Stimulated activated CD4-positive, alpha-beta T cell treated with anti-CD3 and anti-CD28 coated beads, Interleukin-15, amount 100 ng/mL, for 24 hours (primary cell): ENCODE data around the gene GMPPB.

Source experiments
- DNase-seq: peaks from one replicate; pipeline ENCODE4 v3.0.0-alpha.2; 2020

Gene GMPPB

DNA sequence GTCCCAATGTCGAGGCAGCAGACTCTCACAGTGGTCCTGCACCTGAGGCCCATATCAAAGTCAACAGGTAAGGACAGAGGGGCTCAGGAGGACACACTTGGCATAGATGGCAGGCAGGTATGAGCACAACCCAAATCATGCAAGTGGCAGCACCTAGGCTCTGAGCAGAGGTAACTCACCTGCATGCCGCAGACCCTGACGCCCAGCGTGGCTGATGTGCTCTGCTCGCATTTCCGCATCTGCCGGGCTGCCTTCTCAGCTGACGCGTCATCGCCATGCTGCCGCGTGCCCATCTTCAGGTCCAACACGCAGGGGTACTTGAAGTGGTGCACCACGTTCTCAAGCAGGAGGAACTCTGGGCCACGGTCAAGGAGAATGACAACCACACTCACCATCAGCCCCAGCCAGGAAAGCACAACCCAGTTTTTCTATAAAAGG lies 4.2 kb upstream of the GMPPB start:
- no peak for DNase-seq

DNA sequence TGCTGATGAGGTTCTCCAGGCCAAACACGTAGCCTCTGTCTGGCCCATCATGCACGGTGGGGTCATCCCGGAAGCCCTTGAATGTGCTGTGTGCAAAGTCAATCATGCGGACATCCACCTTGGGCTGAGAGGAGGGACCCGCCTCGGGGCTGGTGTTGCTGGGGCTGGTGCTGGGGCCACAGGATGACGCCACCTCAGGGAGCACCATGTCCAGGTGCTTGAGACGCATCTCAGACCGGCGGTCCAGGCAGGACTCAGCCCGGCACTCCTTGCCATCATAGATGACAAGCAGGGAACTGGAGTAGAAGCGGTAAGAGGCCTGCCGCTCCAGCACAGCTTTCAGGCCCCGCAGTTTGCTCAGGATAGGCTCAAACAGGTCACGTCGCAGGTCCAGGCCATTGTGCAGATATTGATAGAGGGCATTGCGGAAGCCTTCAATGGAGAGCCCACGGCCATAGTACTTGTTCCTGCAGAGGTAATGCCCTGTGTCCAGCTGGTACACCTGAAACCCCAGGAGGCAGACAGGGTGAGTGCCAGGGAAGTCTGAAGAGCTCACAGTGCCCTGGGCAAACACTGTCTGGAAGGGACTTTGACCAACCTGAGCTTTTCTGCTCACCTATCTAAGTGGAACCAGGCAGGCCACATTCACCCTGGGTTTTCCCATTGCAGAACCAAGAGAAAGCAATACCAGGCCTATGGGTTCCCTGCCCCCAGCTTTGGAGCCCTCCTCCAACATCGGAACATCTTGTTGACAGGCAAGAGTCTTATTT lies 3.6 kb upstream of the GMPPB start:
- no peak for DNase-seq

DNA sequence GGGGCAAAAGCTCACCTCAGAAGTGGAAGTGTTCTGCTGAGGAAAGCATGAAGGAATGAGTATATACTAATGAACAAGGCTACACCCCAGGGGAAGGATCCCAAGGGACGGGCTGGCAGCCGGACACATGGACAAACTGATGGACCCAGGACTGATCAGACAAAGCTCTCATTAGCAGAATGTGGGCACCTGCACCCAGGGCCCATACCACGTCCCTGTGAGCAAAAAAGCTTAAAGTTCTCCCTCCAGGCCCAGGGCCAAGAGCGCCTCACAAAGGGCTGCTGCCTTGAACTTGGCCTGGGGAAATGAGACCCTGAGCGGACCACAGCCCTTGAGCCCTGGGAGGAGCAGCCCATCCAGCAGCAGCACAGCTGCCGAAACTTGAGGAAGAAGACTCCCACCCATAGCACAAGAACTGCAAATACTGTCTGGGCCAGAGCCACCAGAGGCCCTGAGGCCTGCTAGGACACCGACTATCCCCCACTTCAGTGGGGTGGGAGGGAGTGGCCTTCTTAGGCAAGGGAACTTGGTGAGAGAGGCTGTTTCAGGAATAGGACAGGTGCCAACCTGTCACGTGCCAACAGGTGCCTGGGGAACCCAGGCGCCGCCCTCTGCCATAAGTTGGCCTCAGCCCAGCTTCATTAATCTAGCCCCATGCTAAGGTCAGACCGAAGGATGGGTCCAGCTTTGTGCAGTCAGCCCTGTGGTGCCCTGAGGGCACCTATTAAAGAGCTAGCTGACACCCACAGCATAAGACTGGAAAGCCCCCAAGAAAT lies 2.3 kb upstream of the GMPPB start:
- no peak for DNase-seq

DNA sequence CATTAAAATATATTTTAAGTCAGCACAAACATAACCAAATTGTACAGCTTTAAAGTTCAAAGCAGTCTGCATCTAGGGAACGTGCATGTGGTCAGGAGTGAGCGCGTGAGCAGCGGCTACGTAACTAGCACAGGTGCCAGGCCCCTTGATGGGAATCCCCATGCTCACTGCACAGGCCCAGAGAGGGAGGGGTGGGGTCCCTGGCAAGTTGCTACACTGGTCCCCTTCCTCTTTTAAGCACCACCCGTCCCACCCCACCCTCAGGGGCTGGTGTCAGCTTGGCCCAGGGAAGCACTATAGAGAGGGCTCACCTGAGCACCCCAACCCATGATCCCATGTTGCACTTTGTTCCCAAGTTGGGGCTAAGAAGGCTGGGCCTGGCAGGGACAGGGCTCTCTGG lies 835 bp upstream of the GMPPB start:
- DNase-seq, result peak; percentile 44

DNA sequence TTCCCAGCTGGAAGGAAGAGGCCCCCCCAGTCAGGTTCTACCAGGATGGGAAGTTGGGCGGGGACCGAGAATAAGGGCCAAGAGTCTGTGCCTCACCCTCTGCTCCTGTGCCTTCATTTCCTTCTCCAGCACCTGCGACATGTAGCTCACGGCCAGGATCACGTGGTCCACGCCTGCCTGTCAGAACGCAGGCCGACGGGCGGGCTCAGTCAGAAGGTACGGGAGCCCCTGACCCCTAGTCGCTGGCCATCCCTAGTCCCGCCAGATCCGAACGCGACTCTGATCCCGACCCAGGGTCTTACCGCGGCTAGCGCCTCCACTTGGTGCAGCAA lies 489 bp downstream of the GMPPB start:
- DNase-seq, result peak; percentile 77

DNA sequence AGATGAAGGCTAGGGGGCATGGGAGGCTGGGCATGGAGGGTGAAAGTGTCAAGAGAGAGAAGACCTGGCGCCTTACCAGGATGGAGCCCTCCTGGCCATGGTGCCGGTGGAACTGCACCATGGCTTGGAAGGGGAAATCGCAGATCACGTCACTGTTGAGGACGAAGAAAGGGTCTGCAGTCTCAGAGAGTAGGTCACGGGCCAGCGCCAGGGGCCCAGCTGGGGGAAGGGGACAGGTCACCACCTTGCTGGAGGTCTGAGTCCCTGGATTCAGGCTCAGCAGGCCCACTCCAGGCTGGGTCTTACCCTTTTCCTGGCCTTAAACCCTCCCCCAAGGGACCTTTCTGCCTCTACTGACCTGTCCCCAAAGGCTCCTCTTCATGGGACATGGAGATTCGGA lies 855 bp downstream of the GMPPB start:
- no peak for DNase-seq

DNA sequence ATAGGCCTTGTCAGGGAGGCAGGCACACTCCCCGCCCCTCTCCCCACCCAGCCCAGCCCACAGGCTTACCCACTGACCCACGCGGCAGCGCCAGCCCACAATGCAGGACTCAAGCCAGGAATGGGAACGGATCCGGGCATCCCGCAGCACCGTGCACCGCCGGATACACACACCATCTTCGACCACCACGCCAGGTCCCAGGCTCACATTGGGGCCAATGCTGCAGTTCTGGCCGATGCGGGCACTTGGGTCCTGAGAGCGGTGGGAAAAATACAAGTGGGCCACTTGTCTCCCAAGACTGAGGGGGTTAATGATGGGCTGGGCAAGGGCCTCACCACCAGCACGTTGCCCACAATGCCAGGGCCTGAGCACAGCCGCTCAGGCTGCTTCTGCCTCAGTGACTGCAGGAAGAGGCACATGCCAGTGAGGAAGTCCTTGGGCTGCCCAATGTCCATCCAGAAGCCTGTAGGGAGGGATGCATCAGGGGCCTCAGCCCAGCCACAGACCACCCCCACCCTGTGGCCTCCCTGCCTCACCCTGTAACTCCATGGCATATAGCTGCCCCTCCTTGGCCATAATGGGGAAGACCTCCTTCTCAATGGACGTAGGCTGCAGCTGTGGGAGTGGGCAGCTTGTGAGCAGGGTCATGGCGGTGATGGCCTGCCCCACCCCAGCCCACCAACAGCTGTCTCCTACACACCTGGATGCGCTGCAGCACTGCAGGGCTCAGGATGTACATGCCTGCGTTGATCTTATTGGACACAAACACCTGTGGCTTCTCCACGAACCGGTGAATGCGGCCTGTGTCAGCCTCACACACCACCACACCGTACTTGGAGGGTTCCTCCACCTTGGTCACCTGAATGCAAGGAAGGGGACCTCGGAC lies 1.6 kb downstream of the GMPPB start:
- no peak for DNase-seq

DNA sequence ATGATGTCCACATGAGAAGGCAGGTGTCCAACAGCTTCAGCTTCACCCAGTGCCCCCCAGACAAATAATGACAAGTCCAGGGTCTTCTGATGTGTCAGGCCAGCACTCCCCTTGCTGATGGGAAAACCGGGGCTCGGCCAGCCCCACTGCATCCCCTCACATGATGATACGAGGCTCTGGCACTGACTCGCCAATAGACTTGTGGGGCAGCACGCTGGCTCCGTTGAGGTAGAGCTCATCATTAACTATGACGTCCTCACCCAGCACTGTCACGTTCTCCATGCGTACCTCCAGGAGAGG lies 2.2 kb downstream of the GMPPB start:
- DNase-seq, result no peak

DNA sequence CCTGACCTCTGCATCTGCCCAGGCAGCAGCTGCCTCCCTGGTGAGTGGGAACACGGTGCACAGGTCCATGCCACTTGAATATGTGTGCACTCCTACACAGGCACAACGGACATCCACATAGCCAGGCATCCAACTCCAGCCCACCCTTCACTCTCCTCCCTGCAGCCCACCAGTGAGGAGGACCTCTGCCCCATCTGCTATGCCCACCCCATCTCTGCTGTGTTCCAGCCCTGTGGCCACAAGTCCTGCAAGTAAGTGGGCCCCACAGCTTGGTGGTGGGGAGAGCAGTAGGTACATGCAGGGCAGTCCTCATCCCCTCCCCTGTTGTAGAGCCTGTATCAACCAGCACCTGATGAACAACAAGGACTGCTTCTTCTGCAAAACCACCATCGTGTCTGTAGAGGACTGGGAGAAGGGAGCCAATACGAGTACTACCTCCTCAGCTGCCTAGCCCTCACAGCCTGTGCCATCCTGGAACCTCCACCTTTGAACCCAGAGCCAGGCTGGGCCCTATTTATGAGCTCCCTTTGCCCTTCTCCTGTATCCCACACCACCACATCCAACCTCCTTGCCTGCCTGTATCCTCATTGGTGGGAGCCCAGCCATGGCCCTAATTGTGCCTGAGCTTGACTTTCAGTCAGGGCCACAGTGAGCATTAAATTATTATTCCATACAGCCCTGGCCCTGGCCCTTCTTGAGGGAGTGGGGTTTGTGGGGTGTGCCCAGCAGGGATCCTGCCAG lies 2.7 kb downstream of the GMPPB start:
- no peak for DNase-seq

DNA sequence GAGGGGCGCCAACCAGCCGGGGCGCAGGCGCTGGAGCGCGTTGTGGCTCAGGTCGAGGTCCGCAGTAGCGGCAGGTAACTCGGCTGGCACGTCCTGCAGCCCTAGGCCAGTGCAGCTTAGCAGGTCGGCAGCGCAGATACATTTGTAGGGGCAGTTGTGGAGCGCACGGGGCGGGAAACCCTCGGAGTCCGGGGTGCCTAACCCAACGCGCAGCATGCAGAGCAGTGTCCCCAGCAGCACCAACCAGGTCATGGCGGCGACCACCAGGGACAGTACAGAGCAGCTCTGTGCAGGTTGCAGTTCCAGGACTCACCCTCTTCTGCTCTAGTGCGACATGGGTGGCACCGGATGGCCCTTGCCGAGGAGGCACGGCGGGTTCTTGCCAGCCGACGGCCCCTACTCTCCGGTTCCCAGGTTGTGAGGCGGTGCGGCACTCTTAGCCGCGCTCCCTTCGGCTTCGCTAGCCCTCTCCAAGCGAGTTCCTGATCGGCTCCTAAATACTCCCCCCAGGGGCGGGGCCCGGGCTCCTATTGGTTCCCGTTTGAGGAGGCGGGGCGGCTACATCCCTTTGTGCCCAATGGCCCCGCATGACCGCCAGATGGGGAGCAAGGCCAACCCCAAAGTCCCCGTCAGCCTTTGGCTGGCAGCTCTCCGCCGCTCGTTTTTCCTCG lies 4.4 kb downstream of the GMPPB start, which contains the start of gene AMIGO3:
AMIGO3 (minus strand) TSS at position 471 of the 671 bp plus-strand sequence; CDS start at position 252, 219 bp downstream.
- DNase-seq, result peak; percentile 97

DNA sequence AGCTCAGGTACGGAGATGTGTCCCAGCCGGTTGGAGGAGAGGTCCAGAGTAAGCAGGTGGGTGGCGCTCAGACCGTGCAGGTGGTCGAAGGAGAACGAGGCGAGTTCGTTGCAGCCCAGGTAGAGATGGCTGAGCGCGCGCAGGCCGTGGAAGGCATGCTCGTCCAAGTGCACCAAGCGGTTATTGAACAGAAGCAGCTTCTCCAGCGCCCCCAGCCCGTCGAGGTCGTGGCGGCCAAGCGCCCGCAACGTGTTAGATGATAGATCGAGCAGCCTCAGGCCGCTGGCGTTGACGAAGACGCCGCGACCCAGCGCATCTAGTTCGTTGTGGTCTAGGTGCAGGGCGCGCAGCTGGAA lies 4.9 kb downstream of the GMPPB start:
- no peak for DNase-seq

DNA sequence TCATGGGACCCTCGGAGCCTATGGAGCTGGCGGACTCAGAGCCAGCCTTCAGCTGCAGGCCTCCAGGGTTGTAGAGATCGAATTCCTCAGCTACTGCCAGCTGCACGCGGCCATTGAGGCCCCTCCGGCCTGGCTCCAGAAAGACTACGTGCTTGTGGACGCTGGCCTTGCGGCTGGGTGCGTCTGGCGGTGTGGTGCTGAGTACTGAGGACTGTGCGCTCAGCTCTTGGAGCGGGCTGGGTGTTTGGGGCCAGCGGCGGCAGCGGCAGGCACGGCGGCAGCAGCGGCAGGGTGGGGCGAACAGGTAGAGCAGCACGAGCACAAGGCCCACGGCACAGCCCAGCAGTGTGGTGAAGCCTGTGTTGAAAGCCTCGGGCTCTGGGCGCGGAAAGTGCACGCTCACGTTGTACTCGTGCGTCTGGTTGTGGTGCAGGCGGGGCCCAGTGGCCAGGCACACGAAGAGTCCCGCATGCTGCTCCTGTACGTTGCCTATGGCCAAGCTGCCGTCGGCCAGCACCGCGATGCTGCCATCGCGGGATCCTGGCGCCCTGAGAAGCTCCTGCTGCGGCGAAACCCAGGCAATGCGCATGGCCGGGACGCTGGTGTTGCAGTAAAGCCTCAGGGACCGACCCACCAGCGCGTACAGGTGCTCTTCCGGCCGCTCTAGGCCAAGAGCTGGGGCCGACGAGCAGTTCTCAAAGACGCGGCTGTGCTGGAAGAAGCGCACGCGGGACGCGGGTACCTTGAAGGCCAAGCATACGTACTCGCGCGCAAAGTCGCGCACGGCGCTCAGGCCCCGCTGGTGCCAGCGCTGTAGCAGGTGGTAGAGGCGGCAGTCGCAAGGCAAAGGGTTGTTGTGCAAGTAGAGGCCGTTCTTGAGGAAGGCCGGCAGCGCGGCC lies 5.5 kb downstream of the GMPPB start:
- DNase-seq, result peak; percentile 27

DNA sequence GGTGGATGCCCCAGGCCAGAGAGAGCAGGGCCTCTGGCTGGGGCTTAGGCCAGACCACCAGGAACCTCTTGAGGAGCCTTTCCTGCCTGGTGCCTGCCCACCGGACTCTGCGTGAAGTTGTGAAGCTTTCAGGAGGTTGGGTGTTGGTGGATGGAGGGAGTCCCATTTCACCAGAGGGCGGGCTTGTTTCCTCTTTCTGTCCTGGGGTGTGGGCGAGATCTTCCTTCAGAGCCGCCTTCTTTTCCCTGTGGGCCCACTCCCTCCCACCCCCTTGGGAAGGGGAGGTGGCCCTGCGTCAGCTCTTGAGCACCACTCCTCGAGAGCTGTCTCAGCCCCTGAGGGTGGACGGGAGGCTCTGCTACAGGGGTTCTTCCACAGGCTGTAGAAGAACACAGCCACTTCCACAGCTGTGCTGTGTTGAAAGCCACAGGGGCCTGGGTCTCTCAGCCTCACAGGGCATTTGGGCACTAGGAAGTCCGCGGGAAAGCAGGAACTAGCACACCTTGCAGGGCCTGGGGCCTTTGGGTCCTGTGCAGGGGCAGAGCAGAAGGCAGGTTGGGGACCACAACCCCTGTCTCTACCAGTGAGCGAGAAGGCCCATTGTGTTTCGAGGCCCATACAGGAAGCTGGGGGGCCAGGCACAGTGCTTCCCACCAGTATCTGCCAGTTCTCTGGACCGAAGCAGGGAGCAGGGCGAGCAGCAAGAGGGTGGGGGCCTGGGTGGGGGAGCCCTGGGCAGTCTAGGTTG lies 6.4 kb downstream of the GMPPB start:
- DNase-seq, result no peak

DNA sequence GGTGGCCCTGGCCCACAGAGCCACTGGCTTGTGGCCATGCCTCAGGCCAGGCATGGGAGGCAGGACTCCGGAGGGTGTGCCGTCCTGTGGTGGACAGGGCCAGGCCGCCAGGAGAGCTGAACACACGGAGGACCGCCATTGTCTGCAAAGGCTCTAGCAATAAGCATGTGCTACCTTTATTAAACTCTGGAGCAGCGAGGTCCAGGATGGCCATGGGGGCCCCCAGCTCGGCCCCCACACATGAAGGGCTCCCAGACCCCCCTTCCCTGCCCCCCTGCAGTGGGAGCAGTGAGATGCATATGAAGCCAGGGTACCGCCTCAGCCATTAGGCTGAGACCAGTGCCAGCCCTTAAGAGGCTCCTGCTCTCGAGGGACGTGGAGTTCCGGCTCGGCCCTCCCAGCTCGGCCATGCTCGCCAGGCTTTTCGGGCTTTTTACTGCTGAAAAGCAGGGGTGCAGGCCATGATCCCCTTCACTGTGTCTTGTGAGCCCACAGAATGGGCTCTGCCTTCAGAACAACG lies 7.0 kb downstream of the GMPPB start:
- DNase-seq, result no peak

DNA sequence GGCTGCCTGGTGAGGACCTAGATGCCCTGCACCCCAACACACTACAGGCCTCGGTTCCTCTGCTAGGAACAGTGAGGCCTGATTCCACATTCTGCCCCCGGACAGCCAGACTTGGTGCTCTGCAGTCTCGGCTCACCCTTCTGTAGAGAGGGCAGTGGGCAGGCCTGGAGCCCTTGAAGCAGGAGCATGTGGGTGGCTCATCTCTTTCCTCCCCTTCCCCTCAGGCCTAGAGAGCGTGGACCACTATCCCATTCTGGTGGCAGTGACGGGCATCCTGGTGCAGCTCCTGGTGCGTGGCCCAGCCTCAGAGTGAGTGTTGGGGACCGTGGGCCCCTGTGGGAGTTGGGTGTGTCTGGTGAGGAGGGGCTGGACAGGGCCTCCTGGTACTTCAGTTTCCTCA lies 7.6 kb downstream of the GMPPB start:
- DNase-seq, result no peak

DNA sequence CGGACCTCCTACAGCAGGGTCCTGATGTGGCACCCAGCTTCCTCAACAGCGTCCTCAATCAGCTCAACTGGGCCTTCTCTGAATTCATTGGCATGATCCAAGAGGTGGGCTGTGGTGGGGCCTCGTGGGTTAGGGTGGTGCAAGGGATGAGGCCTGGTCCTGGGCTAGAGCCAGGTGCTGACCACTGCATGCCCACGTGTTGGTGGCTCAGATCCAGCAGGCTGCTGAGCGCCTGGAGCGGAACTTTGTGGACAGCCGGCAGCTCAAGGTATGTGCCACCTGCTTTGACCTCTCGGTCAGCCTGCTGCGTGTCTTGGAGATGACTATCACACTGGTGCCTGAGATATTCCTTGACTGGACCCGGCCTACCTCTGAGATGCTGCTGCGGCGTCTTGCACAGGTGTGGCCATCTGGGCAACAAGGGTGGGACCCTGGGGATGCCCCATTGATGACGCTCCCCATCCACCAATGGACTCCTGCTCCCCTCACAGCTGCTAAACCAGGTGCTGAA lies 8.1 kb downstream of the GMPPB start:
- DNase-seq, result no peak

DNA sequence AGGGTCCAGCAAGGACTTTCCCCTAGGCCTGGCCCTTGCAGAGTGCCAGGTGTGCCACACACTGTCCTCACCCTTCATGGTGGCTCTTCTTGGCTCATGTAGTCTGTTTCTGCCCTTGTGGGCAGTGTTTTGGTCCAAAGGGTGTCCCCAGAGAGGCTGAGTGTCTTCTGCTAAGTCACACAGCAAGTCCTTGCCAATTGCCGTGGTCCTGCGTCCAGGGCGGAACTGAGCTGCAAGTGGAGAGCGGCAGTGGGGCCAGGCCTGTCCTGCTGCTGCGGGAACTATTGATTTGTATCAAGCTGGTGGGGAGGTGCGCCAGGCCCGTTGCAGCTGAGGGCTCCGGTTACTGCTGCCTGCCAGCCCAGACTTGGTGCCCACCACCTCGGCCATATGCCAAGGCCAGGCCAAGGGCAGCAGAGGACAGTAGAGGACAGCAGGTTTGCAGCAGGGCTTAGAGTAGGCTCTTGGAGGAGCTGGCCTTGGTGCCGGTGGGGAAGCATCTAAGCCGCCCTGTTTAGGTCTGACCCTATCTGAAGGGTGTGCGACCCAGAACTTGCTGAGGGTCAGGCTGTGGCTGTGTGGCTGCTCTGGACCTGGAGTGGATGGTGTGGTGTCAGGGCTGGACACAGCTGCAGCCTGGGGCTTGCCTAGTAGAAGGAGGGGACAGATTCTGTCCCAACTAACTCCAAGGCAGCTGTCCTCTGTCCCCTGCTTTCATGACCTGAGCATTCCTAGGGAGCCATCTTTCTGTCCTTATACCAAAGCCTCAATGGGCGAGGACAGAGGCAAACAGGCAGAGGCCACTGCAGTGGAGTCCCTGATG lies 8.8 kb downstream of the GMPPB start:
- DNase-seq, result no peak

DNA sequence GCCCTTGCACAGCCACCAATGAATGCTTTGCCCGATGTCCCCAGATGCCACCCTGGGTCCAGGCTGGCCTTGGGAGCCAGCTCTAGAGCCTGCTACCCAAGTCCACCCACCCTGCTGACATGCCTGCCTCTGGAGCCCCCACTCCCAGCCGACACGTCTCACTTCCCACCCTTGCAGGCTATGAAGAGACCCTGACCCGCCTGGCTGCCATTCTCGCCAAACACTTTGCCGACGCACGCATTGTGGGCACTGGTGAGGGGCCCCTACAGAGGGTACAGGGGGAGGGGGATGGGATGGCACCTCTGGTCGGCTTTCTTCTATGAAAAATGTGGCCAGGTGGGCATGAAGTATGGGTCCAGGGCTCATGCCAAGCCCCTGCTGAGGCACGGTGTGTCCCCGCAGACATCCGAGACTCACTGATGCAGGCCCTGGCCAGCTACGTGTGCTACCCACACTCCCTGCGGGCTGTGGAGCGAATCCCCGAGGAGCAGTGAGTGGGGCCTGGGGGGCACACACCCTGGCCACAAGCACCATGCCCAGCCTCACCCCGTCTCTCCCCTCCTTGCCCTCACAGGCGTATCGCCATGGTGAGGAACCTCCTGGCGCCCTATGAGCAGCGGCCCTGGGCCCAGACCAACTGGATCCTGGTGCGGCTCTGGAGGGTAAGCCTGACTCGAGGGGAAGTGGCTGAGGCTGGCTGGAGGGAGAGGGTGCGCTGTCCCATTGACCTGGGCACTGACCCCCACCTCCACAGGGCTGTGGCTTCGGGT lies 10.2 kb downstream of the GMPPB start:
- no peak for DNase-seq
